Measurements from ENCODE around the gene MCF2L.
A peak's percentile ranks its signal among the peaks of the same experiment; 100 is the strongest.

Gene MCF2L

DNA sequence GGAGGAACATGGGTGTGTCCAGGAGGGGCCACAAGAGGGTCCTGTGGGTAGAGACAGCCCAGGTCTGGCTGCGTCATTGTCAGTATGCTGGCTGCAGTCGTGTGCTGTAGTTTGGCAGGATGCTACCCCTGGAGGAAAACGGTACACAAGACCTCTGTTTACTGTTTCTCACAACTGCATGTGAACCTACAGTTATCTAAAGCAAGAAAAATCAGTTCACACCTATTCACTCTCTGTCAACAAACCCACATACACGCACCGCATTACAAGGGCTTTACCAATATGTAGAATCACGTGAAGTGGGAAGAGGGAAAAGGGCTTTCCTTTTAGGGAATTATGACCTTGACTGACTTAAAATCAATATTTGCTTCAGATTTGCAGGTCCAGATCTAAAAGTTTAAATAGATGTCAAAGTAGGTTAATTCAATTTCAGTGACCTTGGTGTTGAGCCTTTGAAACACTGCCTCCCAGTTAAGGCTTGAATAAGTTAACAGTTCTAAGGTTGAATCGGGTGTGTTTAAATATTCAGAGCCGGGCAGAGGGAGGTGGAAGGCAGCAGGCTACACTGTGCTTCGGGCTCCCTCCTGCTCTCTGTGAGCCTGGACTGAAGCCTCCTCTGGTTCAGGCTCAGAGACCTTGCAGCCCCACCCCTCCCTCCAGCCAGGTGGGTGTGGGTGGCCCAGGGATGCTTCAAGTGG lies 17.2 kb upstream of the MCF2L start:
- DNase-seq: no peak

DNA sequence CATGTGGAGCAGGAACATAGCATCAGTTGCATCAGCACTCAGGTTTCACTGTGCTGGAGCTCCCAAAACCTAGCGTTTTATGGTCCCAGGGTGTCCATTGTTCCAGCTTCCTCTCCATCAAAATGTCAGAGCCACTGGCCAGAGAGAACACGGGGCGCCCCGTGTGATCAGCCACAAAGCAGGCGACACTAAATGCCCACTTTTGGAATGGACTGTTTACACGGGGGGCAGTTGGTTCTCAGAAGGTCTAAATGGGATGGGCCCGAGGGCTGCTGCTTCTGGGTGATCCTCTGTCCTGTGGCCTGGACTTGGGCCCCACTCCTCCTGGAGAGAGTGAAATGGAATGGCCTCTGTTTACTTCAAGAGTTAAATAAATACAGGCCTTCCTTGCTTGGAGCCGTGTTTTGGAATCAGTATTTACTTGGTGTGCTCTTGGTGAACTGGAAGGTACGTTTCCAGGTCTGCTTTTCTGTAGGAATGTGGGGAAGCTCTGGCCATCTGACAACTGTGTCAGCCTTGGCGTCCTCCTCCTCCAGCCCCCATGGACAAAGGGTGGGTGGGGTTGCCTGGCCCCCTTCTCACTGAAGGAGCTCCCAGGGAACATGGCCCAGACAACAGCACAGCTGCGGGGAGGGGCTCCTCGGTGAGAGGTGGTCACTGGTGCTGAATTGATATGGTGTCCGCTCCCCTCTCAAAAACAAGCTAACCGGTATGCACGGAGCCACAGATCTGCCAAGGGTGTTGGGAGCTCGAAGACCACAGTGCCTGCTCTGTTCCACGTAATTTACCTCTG lies 16.1 kb upstream of the MCF2L start:
- DNase-seq: no peak

DNA sequence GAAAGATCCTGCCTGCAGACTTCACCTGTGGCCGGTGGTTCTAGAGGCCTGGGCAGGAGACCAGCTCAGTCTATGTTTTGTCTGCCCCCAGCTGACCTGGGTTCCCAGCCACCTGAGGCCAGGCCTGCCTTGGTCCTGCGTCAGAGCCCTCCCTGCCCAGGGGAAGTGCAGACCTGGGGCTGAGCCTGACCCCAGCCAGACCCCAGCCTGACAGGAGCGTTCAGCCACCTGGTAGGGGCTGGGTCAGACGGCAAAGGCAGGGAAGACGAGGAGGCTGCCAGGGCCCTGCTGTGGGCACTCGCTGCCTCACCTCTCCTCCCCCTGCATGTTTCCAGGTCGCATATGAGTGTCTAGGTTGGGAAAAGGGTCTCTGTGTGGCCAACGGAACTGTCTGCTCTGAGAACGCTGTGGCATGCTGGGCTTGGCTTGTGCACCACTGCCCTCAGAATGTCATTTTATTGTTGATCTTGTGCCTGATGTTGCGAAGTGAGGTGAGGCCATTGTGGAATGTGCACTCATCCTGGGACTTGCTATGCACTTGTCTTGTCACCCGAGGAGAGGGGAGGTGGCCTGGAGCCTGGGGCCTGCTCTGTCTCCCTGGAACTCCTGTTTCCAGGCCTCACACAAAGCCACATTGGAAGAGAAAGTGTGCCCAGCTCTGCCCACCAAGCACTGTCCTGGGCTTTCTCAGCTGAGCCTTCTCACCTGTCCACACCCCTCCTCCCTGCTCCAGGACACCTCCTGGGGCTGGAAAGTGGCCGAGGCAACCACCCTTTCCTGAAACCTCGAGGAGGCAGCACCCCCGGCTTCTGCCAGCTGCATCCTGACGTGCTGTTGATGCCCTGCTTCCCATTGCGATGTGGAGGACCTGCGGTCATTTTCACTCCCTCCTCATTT lies 15.2 kb upstream of the MCF2L start:
- peak; percentile 37 for DNase-seq

DNA sequence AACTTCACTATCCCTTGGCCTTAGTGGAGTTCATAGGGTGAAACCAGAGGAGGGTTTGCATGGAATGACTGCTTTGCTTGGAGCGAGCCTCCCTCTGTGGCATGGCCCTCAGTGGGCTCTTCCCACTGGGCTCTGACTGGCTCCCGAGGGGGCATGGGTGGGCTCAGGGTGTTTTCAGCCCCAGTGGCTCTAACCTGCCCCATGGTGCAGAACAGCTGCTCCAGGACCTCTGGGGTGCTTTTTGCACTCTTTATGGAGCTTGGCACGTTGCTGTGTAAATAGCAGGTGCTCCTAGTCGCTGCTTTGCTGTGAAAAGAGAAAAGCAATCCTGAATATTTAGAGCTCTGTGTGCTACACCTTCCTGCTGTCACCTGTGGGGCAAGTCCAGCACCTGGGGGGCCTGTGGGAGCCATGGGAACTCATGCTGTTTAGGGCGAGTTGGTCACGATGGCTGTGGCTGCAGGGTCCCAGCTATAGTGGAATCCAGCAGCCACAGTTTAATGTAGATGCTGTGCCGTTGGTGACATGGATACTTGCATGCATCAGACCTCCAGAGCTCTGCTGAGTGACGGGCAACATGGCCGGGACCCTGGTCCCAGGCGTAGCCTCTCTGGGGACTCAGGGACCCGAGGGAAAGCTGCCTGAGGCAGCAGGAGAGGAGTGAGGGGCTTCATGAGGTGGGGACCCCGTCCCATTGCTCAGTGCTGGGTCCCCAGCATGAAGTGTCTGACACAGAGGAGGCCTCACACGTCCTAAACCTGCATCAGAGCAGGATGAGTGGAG lies 14.3 kb upstream of the MCF2L start:
- DNase-seq: peak; percentile 45

DNA sequence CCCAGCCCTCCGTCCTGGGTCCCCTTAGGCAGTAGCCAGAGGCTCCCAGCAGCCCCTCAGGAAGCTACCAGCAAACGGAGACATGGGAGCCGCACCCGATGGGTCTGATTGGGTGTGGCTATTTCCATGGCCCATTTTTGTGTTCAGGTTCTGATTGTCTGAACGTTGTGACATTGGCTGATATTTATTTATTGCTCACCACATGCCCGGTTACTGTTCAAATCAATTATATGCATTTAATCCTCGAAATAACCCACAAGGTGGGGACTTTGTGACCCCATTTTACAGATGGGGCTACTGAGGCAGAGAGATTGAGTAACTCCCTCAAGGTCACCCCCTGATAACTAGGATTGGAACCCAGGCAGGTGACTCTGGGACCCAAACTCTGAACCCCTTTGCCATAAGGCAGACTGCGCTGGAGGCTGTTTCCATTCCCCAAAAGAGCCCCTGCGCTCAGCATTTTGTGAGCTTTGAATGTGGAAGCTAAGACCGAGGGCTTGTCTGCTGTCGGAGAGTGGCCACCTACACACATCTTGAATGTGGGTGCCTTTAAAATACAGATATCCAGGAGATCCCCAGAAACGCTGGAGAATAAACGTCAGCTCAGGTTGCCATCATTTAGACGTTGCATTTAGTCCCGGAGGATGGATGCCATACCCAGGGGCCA lies 13.6 kb upstream of the MCF2L start:
- no peak for DNase-seq

DNA sequence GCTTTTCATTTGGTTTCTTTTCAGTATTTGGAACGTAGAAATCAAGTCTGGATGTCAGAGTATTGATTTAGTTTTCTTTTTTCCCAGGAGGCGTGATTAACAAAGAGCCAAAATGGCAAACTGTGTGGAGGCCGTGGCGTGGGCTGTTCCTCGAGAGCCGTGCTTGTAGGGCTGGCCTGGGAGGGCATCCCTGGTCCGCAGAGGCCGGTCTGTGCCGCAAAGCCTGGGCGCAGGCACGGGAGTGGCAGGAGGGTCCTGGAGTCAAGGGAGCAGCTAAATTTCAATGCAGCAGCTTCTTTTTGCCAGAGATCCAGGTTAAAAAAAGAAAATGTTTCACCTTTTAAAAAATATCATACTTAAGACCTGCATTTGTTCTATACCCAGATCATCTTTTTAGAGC lies 13.1 kb upstream of the MCF2L start:
- DNase-seq: no peak

DNA sequence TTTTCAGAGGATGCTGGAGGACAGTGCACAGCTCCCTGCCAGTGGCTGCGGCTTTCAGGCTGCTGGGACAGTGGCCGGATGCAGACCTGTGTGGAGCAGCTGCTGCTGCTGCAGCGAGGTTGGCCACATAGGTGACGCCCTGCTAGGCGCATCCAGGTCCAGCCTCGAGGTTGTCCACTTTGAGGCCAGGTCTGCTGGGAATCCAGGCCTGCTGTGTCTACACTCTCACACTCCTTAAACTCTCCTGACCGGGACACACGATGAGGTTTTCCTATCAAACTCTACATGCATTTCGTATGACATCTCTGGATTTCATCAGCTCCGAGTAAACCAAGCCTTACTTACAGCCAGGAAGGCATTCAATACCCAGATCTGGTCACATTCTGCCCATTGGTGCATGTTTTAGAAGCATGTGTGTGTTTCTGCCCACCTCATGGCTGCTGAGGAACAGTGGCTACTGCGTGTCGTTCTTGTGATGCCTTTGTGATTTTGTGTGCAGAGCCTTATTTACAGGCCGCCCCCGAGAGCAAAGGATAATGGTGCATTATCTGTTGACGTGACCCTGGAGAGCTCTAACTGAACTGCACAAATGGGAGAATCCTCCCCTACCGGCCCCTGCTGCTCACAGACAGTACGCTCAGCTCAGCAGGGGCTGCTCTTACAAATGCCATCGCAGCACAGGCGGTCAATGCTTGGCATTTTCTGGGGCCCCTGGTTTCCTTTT lies 12.3 kb upstream of the MCF2L start:
- peak; percentile 47 for DNase-seq

DNA sequence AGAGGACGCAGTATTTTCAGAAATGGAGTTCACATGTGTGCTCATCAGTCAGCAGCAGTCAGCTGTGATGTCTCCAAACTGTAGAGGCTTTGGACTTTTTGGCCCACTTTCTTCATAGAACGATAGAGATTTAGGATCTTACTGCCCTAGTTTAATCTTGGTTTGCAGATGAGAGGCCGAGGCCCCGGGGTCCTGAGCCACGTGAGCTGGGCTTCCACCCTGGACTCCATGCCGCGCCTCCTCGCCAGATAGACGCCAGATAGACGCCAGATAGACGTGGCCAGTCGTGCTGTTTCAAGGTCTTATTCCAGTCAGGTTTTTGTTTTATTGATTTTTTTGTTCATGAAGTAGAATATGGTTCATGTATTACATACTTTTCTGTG lies 11.7 kb upstream of the MCF2L start:
- no peak for DNase-seq

DNA sequence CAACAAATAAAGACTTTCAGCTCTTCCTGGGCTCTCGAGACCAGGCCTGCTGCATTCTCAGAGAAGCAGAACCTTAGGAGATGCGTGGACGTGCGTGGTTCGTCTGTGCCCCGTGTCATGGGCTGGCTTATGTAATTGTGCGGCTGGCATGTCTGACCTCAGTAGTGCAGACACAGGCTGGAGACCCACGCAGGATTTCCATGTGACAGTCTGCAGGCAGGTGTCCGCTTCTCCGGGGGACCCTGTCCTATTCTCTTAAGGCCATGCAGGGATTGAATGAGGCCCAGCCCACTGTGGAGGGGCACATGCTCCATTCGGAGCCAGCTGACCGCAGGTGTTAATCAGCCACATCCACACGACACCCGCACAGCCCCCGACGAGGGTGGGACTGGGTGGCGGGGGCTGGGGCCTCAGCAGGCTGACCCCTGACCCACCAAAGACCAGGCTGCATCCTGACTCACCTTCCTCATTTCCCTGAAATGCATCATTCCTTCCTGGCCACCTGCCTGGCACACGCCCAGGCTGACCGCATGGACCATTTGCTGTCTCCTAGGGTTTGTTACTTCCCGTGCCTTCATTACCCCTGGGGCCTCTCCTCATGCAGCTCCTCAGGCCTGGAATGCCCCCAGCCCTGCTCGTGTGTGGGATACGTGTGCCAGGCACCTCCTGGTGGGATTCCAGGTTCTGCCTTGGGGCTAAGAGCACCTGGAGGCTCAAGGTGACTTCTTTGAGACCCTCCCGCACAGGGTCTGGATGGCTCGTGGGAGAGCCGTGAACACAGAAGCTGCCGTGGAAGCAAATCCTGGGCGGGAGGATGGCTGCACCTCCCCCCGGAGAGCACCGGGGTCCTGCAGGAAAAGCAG lies 10.7 kb upstream of the MCF2L start:
- no peak for DNase-seq

DNA sequence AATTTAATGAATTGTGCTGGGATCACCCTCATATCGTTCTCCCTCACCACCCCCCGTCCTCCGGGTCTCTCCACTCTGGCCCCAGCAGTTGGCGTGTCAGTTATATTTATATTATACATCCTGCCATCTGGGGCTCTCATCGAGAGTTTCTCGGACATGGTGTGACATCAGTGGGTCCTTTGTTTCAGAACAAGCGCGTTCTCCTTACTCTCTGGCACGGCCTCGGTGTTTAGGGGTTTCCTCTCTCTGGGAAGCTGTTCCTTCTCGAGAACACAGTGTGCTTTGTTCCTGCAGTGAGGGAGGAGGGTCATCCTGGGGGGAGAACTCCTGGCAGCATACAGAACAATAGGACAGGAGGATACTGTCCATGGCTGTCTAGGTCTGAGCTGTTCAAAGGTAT lies 9.8 kb upstream of the MCF2L start:
- no peak for DNase-seq

DNA sequence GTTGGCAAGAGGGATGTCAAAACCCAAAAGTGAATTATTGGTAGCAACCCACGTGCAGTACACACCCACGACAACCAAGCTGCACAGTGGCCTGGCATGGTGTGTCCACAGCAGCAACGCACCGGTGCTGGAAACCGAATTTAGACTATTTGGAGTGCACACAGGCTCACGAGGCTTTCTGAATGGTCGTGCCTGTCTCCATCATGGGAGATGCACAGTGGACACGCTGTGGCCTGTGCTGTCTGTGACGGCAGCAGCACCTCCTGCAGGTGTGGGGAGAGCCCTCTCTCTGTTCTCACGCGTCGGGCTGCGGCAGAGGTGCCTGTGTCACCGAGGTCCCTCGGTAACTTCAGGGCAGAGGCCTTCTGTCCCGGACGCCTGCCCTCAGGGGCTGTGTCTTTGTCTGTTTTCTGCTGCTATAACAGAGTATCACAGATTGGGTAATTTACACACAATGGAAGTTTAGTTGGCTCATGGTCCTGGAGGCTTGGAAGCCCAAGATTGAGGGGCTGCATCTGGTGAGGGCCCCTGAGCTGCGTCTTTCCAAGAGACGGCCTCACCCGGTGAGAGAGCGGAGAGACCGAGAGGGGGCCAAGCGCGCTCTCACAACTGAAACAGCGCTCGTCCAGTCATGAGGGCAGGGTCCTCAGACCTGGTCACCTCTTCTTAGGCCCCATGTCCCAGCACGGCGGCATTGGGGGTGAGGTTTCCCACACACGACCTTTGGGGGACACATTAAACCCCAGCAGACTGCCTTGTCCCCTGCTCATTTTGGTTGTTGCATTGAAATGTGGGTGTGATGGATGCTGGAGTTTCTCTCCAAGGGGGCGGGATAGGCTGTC lies 9.1 kb upstream of the MCF2L start:
- DNase-seq: no peak

DNA sequence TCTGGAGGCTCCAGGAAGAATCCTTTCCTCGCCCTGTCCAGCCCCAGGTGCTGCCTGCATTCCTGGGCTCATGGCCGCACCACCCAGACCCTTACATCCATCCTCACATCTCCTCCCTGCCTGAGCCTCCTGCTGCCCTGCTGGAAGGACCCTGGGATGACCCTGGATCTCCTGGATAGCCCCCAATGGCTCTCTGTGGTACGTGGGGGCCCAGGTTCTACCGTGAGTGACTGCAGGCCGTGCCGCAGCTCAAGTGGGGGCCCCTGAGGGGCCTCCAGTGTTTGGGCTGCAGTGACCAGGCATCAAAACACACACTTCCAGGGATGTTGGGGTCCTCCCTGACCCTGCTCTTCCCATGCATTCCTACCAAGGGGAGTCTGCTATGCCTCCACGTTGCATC lies 8.3 kb upstream of the MCF2L start:
- DNase-seq: no peak

DNA sequence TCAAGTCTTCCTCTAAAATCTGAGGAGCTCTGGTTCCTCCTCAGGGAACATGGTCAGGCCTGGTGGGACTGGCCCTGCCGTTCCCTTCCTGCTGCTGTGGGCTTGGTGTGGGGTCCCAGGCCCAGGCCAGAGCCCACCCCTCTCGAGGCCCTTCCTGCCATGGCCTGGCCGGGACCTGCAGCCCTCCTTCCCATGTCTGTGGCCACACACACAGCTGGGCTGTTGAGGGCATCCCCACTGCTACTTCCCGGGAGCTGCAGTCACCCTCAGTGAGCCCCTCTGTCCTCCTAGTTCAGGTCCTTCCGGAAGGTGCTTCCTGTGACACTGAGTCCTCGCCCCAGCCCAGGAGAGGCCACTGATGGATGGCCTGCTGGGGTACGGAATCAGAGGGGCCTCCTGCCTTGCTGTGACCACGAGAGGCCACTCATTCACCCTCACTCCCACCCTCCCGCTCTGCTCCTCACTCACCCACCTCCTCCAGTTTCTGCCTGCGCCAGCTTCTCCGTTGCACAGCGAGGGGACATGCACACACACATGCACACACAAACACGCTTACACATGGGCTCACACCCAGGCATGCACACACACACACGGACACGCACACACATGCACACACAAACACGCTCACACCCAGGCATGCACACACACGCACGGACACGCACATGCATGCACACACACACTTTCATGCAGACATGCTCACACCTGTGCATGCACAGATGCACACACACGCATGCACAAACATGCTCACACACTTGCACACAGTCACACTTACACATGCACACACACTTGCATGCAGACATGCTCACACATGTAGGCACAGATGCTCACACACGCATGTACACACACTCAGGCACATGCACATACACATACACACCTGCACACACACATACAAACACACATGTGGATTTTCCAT lies 7.3 kb upstream of the MCF2L start:
- DNase-seq: no peak

DNA sequence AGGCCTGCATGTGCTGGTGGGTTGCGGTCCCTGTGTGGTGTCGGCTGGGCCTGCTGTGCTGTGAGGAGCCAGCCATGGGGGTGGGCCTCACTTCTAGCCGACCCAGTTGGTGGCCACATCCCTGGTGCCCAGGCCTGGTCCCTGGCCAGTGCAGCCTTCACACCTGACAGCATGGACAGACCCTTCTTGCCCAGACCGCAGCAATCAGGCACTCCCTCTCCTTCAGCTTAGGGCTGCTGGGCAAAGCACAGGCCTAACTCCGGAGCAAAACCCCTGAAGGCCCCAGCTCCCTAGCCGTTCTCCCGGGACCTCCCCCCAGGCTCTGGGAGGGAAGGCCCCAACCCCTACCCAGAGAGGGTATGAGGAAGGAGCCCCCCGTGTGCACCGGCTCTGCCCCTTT lies 6.6 kb upstream of the MCF2L start:
- DNase-seq: no peak

DNA sequence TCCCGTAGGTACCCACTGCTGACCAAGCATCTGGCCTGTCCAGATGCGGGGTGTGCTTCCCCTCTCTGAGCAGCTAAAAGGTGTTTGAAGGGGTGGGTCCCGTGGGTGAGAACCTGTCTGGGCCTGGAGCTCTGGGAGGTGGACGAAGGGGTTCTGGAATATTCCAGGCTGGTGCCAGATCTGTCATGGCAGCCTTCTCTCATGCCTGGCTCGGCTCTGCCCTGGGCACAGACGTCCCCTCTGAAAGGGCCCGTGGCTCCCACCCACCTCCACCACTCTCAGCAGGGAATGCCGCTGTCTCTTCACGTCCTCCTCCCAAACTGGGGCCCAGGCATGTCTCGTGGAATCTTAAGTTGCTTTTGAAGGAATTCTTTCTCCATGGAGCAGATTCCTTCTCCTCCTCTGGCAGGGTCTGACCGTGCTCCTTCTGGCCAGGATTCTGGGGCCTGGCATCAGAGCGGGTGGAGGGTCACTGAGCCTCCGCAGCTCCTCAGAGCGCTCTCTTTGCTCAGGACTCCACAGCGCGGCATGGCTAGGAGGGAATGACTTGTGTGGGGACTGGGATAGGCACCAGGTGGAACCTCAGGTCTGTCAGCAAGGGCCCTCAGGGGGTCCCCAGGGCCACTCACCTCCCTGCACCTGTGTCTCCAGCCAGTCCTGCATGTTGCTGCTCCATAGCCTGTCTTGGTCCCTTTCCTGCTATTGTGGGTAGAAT lies 5.9 kb upstream of the MCF2L start:
- no peak for DNase-seq

DNA sequence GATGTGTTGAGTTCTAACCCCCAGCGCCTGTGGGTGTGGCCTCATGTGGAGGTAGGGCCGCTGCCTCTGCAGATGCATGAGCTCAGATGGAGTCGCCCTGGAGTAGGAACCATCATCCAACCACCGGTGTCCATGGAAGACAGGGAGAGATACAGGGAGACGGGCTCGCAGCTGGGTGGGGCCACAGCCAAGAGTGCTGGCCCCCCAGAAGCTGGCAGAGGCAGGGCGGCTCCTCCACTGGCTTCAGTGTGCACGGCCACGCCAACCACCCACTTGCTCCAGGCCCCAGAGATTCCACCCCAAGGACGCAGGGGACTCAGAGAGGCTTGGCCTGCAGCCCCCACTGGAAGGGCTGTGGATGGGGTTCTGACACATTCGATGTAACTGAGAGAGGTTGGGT lies 5.4 kb upstream of the MCF2L start:
- no peak for DNase-seq

DNA sequence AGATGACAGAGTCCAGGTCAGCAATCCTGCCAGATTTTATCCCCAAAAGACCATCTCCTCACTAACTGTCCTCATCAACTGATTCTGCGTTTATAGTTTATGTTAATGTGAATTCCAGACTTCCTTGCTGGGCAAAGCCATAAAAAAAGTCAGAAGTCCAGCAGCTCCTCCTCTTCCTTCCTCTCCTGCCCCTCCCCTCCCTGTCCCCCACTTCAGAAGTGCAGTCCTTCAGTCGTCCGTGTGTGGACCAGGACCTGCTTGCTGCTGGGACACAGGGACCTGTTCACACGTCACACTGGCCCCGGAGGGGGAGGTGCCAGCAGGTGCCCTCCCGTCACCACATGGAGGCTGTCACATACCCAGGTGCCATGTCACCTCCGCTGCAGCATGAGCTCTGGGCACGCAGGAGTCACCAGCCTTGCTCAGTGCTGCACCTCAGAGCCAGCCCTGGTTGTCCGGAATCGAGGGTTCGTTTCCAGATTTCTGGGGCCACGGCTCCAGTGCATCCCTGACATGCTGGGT lies 4.0 kb upstream of the MCF2L start:
- no peak for DNase-seq

Measured in NCI-H345 (cell line).